ENCODE data around the gene ADAMTSL4. TPM values are rescaled to one million over a fixed set of nuclear protein-coding genes. Genes with fewer than 3 reads are reported as not detected.

The ADAMTSL4 gene
- total RNA-seq, 1 experiment from 2014 or later = 4.3 TPM

DNA sequence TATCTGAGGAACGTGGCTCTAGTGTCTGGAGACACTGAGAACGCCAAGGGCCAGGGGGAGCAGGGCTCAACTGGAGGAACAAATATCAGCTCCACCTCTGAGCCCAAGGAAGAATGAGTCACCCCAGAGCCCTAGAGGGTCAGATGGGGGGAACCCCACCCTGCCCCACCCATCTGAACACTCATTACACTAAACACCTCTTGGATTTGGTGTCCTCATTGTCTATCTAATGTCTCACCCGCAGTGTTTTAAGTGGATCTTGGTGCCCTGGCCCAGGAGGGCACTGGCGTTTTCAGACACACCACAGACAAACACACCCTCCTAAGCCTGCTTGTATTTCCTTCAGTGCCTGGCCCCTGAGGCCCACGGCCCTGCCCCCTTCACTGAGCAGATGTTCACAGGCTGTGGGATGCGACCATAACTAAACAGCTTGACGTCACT is 35.8 kb upstream of the ADAMTSL4 start:
- BruUV-seq (replicated peaks) = no TSS peak
- ATAC-seq = no peak
- POLR2A ChIA-PET = no interaction called here

More for the DNA sequence above, 35.8 kb upstream of the ADAMTSL4 start:
- Histone ChIP-seq H3K9me3 (ENCODE audit: control insufficient read depth in 1 of 2, insufficient read depth in 1 of 2, low read depth in 1 of 2, low read length in 2 of 2) (no peaks in the 10 kb centered on the region), H3K27me3 (ENCODE audit: insufficient read depth, low read length) (no peaks in the 10 kb centered on the region), H3K36me3 (ENCODE audit: control insufficient read depth in 1 of 2, insufficient read depth in 2 of 2, low read length in 2 of 2) (no peaks in the 10 kb centered on the region), H3K4me1 (ENCODE audit: control insufficient read depth in 1 of 2, insufficient read depth in 2 of 2, low read length in 2 of 2) (peaks cover 10 to 25% of the 10 kb centered on the region in 2 experiments), H4K20me1 (ENCODE audit: insufficient read depth) (no peaks in the 10 kb centered on the region), H3K27ac (ENCODE audit: low read depth, low read length) (no peak overlapping the region), H3K9me2 (ENCODE audit: insufficient read depth) (no peaks in the 10 kb centered on the region), H3K4me2 (ENCODE audit: low read length) (no peak overlapping the region), H3K79me2 (ENCODE audit: insufficient read depth, low read length) (no peaks in the 10 kb centered on the region), H2AFZ (ENCODE audit: low read depth, low read length, poor library complexity, severe bottlenecking) (no peak overlapping the region), H3K9ac (ENCODE audit: low read length) (no peak overlapping the region), H3K4me3 (replicated peaks in 1 of 2; ENCODE audit: low read depth in 1 of 2, low read length in 2 of 2) (no peak overlapping the region)
- no peak for TF ChIP-seq YY1 (IDR thresholded peaks at IDR 0.05; ENCODE audit: extremely low read depth, insufficient replicate concordance, low read depth, low read length)
- TF ChIP-seq EZH2phosphoT487 (IDR thresholded peaks at IDR 0.05; ENCODE audit: borderline replicate concordance) = no peak
- no peak for TF ChIP-seq SIN3A (IDR thresholded peaks at IDR 0.05; ENCODE audit: low read depth)
- TF ChIP-seq ELF1 (IDR thresholded peaks at IDR 0.05; ENCODE audit: borderline replicate concordance, low read depth) = no peak
- no peak for TF ChIP-seq EGR1 (IDR thresholded peaks at IDR 0.05; ENCODE audit: low read depth)
- no peak for TF ChIP-seq TCF7L2 (IDR thresholded peaks at IDR 0.05; ENCODE audit: borderline replicate concordance, extremely low read depth, insufficient read depth, insufficient read length)
- no peak for TF ChIP-seq CEBPB (IDR thresholded peaks at IDR 0.05; ENCODE audit: low read depth)
- no peak for TF ChIP-seq SRF (IDR thresholded peaks at IDR 0.05; ENCODE audit: low read depth)
- no peak for TF ChIP-seq CBX3 (IDR thresholded peaks at IDR 0.05; ENCODE audit: low read depth)
- TF ChIP-seq, protein P1, sequence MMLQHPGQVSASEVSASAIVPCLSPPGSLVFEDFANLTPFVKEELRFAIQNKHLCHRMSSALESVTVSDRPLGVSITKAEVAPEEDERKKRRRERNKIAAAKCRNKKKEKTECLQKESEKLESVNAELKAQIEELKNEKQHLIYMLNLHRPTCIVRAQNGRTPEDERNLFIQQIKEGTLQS (IDR thresholded peaks at IDR 0.05) = no peak
- no peak for TF ChIP-seq SP1 (IDR thresholded peaks at IDR 0.05; ENCODE audit: low read depth)
- TF ChIP-seq, protein P2, sequence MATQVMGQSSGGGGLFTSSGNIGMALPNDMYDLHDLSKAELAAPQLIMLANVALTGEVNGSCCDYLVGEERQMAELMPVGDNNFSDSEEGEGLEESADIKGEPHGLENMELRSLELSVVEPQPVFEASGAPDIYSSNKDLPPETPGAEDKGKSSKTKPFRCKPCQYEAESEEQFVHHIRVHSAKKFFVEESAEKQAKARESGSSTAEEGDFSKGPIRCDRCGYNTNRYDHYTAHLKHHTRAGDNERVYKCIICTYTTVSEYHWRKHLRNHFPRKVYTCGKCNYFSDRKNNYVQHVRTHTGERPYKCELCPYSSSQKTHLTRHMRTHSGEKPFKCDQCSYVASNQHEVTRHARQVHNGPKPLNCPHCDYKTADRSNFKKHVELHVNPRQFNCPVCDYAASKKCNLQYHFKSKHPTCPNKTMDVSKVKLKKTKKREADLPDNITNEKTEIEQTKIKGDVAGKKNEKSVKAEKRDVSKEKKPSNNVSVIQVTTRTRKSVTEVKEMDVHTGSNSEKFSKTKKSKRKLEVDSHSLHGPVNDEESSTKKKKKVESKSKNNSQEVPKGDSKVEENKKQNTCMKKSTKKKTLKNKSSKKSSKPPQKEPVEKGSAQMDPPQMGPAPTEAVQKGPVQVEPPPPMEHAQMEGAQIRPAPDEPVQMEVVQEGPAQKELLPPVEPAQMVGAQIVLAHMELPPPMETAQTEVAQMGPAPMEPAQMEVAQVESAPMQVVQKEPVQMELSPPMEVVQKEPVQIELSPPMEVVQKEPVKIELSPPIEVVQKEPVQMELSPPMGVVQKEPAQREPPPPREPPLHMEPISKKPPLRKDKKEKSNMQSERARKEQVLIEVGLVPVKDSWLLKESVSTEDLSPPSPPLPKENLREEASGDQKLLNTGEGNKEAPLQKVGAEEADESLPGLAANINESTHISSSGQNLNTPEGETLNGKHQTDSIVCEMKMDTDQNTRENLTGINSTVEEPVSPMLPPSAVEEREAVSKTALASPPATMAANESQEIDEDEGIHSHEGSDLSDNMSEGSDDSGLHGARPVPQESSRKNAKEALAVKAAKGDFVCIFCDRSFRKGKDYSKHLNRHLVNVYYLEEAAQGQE (IDR thresholded peaks at IDR 0.05; ENCODE audit: low read depth) = no peak
- no peak for TF ChIP-seq POLR2A (IDR thresholded peaks at IDR 0.05; ENCODE audit: borderline replicate concordance, extremely low read depth, insufficient read depth, insufficient read length)
- TF ChIP-seq FOSL1 (IDR thresholded peaks at IDR 0.05; ENCODE audit: low read depth) = no peak
- no peak for TF ChIP-seq MAX (IDR thresholded peaks at IDR 0.05)
- TF ChIP-seq RAD21 (IDR thresholded peaks at IDR 0.05; ENCODE audit: low read depth) = no peak
- no peak for TF ChIP-seq ZBTB33 (IDR thresholded peaks at IDR 0.05; ENCODE audit: extremely low read depth, insufficient replicate concordance, low read length)
- no peak for TF ChIP-seq EZH2 (IDR thresholded peaks at IDR 0.05)
- no peak for TF ChIP-seq ZFX (IDR thresholded peaks at IDR 0.05)
- ChIA-PET RAD21 (ENCODE audit: low non-redundant PET in 1 of 2, low total read pairs in 2 of 2, uncharacterized antibody in 2 of 2, unreplicated experiment in 2 of 2) (no interaction called here), CTCF (interaction anchor here (1.5 kb wide), 1 partner anchor 19 kb away, joined by 10 read pairs; no protein-coding TSS in a partner anchor)
- intact Hi-C loops (cut with micrococcal nuclease) = no loop called here
- no peak for DNase-seq (ENCODE audit: low read depth, low spot score)
